B cell (primary cell): ENCODE results near the gene ACP1. TPM values are rescaled to one million over a fixed set of nuclear protein-coding genes. Genes with fewer than 3 reads are reported as not detected.
"Not testable (repeated sequence)": the region's sequence is repeated elsewhere in the genome, so short reads cannot be mapped to it uniquely, and the experiment has no call there.

Experiments used
- ATAC-seq: fragments of 200-7000 bp; cut with Tn5 transposase; one replicate; pipeline ENCODE4 v1.10.0; 2021; ENCODE audit warnings: low read depth, mild to moderate bottlenecking, moderate number of reproducible peaks, moderate library complexity
- CTCF ChIA-PET: fragments of 350-600 bp; sonication (Branson Sonifier 250); formaldehyde crosslinking; loops from one replicate; lab custom pipeline; 2021; ENCODE audit warnings: antibody characterized with exemption, inconsistent platforms; lab: Charles Lee
- POLR2A ChIA-PET: fragments of 350-600 bp; sonication (Branson Sonifier 250); formaldehyde crosslinking; loops from one replicate; lab custom pipeline; 2021; ENCODE audit warnings: antibody characterized with exemption; lab: Charles Lee
- DNase-seq: peaks from one replicate; pipeline ENCODE4 v3.0.0; 2013
- H2AFZ ChIP-seq: 2 replicates; pipeline ENCODE4 v1.6.1; 2012; ENCODE audit warnings: mild to moderate bottlenecking, low read depth, low read length; ENCODE audit not compliant: insufficient read depth, poor library complexity, severe bottlenecking
- H3K27ac ChIP-seq, 2 donors: 1 replicate in 1 of 2; 2 replicates in 1 of 2; pipeline ENCODE4 v1.5.1; 2012 to 2013; ENCODE audit warnings: low read length in 2 of 2, mild to moderate bottlenecking in 2 of 2, moderate library complexity in 1 of 2
- H3K27me3 ChIP-seq, 4 experiments: fragments of 200-600 bp in 1 of 4; sonication (generic) in 1 of 4; replicated peaks in 1 of 4; 1 replicate in 2 of 4; 2 replicates in 2 of 4; pipeline versions ENCODE4 v1.6.1 to v1.7.0; 2013 to 2016; ENCODE audit warnings: low read length in 3 of 4, mild to moderate bottlenecking in 2 of 4, mixed read lengths in 1 of 4, moderate library complexity in 1 of 4; ENCODE audit not compliant: insufficient read depth in 4 of 4, control insufficient read depth in 3 of 4; ENCODE audit errors: control extremely low read depth in 1 of 4
- H3K36me3 ChIP-seq, 2 experiments: replicated peaks in 1 of 2; 1 replicate in 1 of 2; 2 replicates in 1 of 2; pipeline versions ENCODE4 v1.6.1 to v1.7.1; 2013; ENCODE audit warnings: low read length in 1 of 2; ENCODE audit not compliant: insufficient read depth in 2 of 2, control insufficient read depth in 1 of 2; ENCODE audit errors: control extremely low read depth in 1 of 2, extremely low read depth in 1 of 2
- H3K4me1 ChIP-seq, 2 donors: fragments of 200-600 bp in 1 of 2; sonication (generic) in 1 of 2; 1 replicate in 1 of 2; 2 replicates in 1 of 2; pipeline versions ENCODE4 v1.5.1 to v1.6.1; 2013 to 2017; ENCODE audit warnings: low read length in 2 of 2; ENCODE audit not compliant: control insufficient read depth in 2 of 2, insufficient read depth in 2 of 2
- H3K4me2 ChIP-seq: replicated peaks from 2 replicates; pipeline ENCODE3; 2012; ENCODE audit warnings: mild to moderate bottlenecking, low read depth, low read length; ENCODE audit not compliant: poor library complexity, severe bottlenecking
- H3K4me3 ChIP-seq, 5 experiments: fragments of 200-600 bp in 1 of 5; sonication (generic) in 1 of 5; 1 replicate in 3 of 5; 2 replicates in 2 of 5; pipeline versions ENCODE4 v1.5.1 to v1.7.0; 2011 to 2016; ENCODE audit warnings: low read length in 4 of 5, mild to moderate bottlenecking in 4 of 5, low read depth in 2 of 5, control low read depth in 1 of 5, moderate library complexity in 1 of 5; ENCODE audit not compliant: insufficient read depth in 1 of 5; ENCODE audit errors: control extremely low read depth in 1 of 5, extremely low read depth in 1 of 5
- H3K79me2 ChIP-seq: fragments of 200-600 bp; sonication (generic); one replicate; pipeline ENCODE4 v1.6.0; 2016; ENCODE audit warnings: low read length; ENCODE audit not compliant: control insufficient read depth, insufficient read depth
- H3K9ac ChIP-seq: fragments of 200-600 bp; sonication (generic); 2 replicates; pipeline ENCODE4 v1.6.1; 2017; ENCODE audit warnings: mild to moderate bottlenecking, low read length, moderate library complexity
- H3K9me3 ChIP-seq, 3 donors: one replicate each; pipeline versions ENCODE4 v1.6.1 to v1.7.1; 2013; ENCODE audit warnings: low read length in 2 of 3; ENCODE audit not compliant: control insufficient read depth in 2 of 3, insufficient read depth in 1 of 3; ENCODE audit errors: control extremely low read depth in 1 of 3
- H4K20me1 ChIP-seq: 2 replicates; pipeline ENCODE4 v1.6.0; 2012; ENCODE audit warnings: mild to moderate bottlenecking, low read length; ENCODE audit not compliant: insufficient read depth, control insufficient read depth, poor library complexity, severe bottlenecking
- H3K27ac Mint-ChIP-seq: one replicate; pipeline ENCODE4 v1.8.0; 2021; ENCODE audit warnings: mixed read lengths
- H3K27me3 Mint-ChIP-seq: one replicate; pipeline ENCODE4 v1.8.0; 2021; ENCODE audit warnings: mixed read lengths
- H3K4me1 Mint-ChIP-seq: one replicate; pipeline ENCODE4 v1.8.0; 2021; ENCODE audit warnings: mixed read lengths
- H3K4me3 Mint-ChIP-seq: one replicate; pipeline ENCODE4 v1.8.0; 2021; ENCODE audit warnings: mixed read lengths
- H3K9me3 Mint-ChIP-seq: one replicate; pipeline ENCODE4 v1.8.0; 2022; ENCODE audit warnings: mixed read lengths; ENCODE audit not compliant: insufficient read depth
- EZH2 ChIP-seq: IDR thresholded peaks from 2 replicates; pipeline ENCODE4 v1.6.1; 2012; ENCODE audit warnings: borderline replicate concordance, low read depth, mild to moderate bottlenecking, moderate library complexity, low read length; ENCODE audit not compliant: insufficient read depth, poor library complexity, severe bottlenecking
- WGBS: methylation state at CpG from one replicate; pipeline ENCODE4 v1.1.5; 2013; ENCODE audit warnings: missing lambda C conversion rate; ENCODE audit not compliant: insufficient coverage; 5-methylcytosine and 5-hydroxymethylcytosine counted together
- intact Hi-C: fragments of 100-400 bp; cut with micrococcal nuclease; formaldehyde crosslinking; loops from one replicate; pipeline ENCODE4 v1.10.0; 2022
- polyA plus RNA-seq: library from polyadenylated mRNA; depleted of rRNA; stranded (reverse); fragments of >200 nt; gene quantifications from 2 replicates; pipeline ENCODE4 v1.2.3, GENCODE V29; 2012
- total RNA-seq, 2 donors: library from RNA; stranded (reverse); fragments of 120-200 nt in 1 of 2; gene quantifications; 1 replicate in 1 of 2; 2 replicates in 1 of 2; pipeline versions ENCODE4 v1.2.3 to v1.2.4, GENCODE V29; 2013 to 2022
- TF ChIP-seq, protein P1 (sequence below): fragments of 200-600 bp; IDR thresholded peaks from one replicate; pipeline ENCODE4 v1.8.0; 2022; ENCODE audit warnings: antibody characterized with exemption, mild to moderate bottlenecking

ACP1 gene
- total and polyA plus RNA-seq, 2 donors (not counting 1 experiment from before 2014, with no cell fraction given): 70.2 to 87.8 TPM

- DNase-seq: no peak
- Histone ChIP-seq H3K4me3 (no peak overlapping the region), H3K27me3 (peaks cover 0 to 3% (median 0%) of the 10 kb centered on the region in 4 experiments), H4K20me1 (no peaks in the 10 kb centered on the region), H2AFZ (no peak overlapping the region), H3K4me1 (no peaks in the 10 kb centered on the region), H3K79me2 (no peaks in the 10 kb centered on the region), H3K27ac (no peak overlapping the region), H3K4me2 (no peak overlapping the region), H3K9ac (no peak overlapping the region), H3K9me3 (peaks cover 0 to 20% (median 0%) of the 10 kb centered on the region in 3 donors), H3K36me3 (no peaks in the 10 kb centered on the region)
- ATAC-seq: no peak
- POLR2A ChIA-PET: no interaction called here
- TF ChIP-seq, protein P1, sequence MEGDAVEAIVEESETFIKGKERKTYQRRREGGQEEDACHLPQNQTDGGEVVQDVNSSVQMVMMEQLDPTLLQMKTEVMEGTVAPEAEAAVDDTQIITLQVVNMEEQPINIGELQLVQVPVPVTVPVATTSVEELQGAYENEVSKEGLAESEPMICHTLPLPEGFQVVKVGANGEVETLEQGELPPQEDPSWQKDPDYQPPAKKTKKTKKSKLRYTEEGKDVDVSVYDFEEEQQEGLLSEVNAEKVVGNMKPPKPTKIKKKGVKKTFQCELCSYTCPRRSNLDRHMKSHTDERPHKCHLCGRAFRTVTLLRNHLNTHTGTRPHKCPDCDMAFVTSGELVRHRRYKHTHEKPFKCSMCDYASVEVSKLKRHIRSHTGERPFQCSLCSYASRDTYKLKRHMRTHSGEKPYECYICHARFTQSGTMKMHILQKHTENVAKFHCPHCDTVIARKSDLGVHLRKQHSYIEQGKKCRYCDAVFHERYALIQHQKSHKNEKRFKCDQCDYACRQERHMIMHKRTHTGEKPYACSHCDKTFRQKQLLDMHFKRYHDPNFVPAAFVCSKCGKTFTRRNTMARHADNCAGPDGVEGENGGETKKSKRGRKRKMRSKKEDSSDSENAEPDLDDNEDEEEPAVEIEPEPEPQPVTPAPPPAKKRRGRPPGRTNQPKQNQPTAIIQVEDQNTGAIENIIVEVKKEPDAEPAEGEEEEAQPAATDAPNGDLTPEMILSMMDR: no peak
- TF ChIP-seq EZH2: no peak
- intact Hi-C loops: no loop called here
- Mint-ChIP-seq H3K27me3 (peaks cover 4% of the 10 kb centered on the region), H3K4me1 (no peaks in the 10 kb centered on the region), H3K9me3 (no peaks in the 10 kb centered on the region), H3K4me3 (no peak overlapping the region), H3K27ac (no peak overlapping the region)
- WGBS: 94% methylated on average over 56 of the region's 56 CpGs
- CTCF ChIA-PET: no interaction called here
Measured at GRCh38 chr2:314561-315336, 50.0 kb downstream of the ACP1 start.

GRCh38 chr2:315925-316324 is 51.2 kb downstream of the ACP1 start:
- H3K4me1 Mint-ChIP-seq, H3K9me3 Mint-ChIP-seq, H3K4me2 ChIP-seq, H3K27ac ChIP-seq, POLR2A ChIA-PET, intact Hi-C loops, H3K27me3 ChIP-seq, H2AFZ ChIP-seq, H3K27ac Mint-ChIP-seq, H3K4me1 ChIP-seq, H3K79me2 ChIP-seq, ATAC-seq, H3K4me3 Mint-ChIP-seq, H3K4me3 ChIP-seq, DNase-seq, H4K20me1 ChIP-seq, H3K9ac ChIP-seq, H3K27me3 Mint-ChIP-seq, H3K36me3 ChIP-seq: not testable (repeated sequence)
- WGBS: 84% methylated on average over 4 of the region's 6 CpGs
- CTCF ChIA-PET: interaction anchor here (1.4 kb wide), 1 partner anchor 15 kb away, joined by 4 read pairs; no protein-coding TSS in a partner anchor
- peaks cover 0 to 20% (median 0%) of the 10 kb centered on the region in 3 donors for H3K9me3 ChIP-seq
